Iris pigment epithelial cell (primary cell): ENCODE results near the gene HNRNPLL.

Experiments
- DNase-seq: peaks from one replicate; pipeline ENCODE4 v3.0.0-alpha.2; 2011; ENCODE audit warnings: low read depth

HNRNPLL gene

DNA sequence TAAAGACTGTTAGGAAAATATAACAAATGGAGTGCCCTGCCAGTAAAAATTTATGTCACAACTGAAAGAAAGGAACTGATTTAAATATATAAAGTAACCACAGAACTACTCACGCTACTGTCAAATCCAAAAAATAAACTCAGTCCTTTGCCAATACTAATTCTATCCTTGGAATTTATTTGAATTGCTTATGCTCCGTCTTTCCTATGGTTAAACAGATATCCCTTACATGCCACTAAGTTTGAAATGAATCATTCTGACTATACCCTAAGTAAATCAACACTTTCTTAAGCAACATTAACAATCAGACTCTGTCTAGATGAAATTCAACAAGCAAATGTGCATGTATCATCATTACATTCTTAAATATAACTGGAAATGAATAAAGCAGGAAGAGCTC is 9.8 kb downstream of the HNRNPLL start:
- DNase-seq: peak; percentile 70

DNA sequence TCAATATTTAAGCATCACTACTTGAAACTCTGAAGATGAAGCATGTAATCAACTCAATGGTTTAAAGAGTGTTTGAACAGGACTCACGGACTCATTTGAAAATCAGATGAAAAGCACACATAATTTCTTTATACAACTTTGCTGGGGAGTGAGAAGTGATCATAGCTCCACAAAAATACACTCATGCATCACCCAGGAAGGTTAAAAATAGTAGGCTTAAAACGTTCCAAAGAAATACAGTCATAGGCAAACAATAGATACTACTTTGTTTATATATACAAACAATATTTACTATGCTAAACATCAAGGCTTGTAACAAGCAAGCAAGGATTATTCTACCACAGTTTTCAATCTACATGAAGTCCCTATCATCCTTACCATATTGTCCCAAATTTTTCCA is 11.6 kb downstream of the HNRNPLL start:
- no peak for DNase-seq

- DNase-seq: no peak
Measured at GRCh38 chr2:38590053-38590452, 12.7 kb downstream of the HNRNPLL start.

DNA sequence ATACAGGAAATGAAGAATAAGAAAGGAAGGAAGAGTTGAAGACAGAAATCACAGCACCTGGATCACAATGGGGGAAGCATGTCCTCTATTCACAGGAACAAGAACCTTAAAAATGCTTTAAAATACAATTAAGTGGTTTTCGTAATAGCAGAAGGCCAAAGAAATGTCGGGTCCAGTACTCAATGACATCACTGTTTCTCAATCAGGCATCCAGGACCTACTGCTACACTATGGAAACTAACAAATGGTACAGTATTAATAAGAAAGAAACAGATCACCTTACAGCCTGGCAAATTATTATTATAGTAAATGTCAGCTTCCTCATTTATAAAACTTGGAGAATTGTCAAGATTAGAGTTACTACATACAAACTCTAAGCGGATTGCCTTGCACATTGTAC is 15.8 kb downstream of the HNRNPLL start:
- peak; percentile 81 for DNase-seq

- DNase-seq: no peak
Measured at GRCh38 chr2:38584881-38585280, 17.8 kb downstream of the HNRNPLL start.

GRCh38 chr2:38583994-38584393 is 18.7 kb downstream of the HNRNPLL start:
- no peak for DNase-seq

- no peak for DNase-seq
Measured at GRCh38 chr2:38583524-38583923, 19.2 kb downstream of the HNRNPLL start.

GRCh38 chr2:38581193-38582147 is 21.3 kb downstream of the HNRNPLL start:
- DNase-seq: peak; percentile 78

GRCh38 chr2:38580115-38580636 is 22.6 kb downstream of the HNRNPLL start:
- DNase-seq: no peak

DNA sequence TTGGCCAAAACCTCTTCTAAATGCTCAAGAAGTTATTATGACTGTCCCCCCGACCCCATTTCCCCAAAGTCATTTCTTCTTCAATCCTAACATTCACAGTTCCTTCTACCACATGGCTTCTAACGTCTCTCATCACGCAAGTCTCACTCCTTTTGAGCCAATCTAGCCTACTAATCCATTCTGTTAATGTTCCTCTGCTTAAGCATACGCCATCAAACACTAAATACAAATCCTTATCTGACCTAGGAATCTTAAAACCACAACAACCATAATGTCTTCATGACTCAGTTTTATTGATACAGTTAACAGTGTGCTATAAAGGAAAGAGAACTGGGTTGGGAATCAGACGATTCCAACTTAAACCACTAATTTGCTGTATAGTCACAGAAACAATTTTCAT is 23.9 kb downstream of the HNRNPLL start:
- no peak for DNase-seq

- no peak for DNase-seq
Measured at GRCh38 chr2:38574278-38574677, 28.4 kb downstream of the HNRNPLL start.

- DNase-seq: peak; percentile 90
Measured at GRCh38 chr2:38572167-38572566, 30.6 kb downstream of the HNRNPLL start.

DNA sequence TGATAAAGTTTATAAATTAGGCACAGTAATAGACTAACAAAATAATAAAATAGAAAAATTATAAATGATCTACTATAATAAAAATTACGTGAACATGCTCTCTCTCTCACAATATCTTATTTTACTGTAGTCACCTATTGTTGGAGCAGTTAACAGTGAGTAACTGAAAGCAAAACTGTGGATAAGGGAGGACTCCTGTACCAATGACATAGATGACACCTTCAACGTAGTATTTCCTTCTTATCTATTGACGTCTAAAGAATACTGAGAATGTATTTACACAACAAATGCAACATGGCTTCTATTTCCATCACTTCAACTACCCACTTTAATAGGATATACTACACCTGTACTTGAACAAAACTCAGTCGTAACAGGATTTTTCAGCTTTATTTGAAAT is 31.5 kb downstream of the HNRNPLL start:
- no peak for DNase-seq

GRCh38 chr2:38568724-38569436 is 33.8 kb downstream of the HNRNPLL start:
- DNase-seq: no peak

DNA sequence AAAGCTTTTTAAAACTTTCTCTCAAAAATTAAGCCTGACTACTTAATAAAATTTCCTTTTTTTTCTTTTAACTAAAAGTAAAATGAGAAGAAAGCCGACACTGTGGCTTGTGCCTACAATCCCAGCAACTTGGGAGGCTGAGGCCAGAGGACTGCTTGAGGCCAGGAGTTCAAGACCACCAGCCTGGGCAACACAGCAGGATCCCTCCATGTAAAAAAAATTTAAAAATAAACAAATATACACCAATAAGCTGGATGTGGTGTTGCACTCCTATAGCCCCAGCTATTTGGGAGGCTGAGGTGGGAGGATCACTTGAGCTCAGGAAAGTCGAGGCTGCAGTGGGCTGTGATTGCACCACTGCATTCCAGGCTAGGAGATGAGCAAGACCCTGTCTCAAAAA is 37.4 kb downstream of the HNRNPLL start:
- DNase-seq: no peak

GRCh38 chr2:38561691-38562090 is 41.0 kb downstream of the HNRNPLL start:
- no peak for DNase-seq

DNA sequence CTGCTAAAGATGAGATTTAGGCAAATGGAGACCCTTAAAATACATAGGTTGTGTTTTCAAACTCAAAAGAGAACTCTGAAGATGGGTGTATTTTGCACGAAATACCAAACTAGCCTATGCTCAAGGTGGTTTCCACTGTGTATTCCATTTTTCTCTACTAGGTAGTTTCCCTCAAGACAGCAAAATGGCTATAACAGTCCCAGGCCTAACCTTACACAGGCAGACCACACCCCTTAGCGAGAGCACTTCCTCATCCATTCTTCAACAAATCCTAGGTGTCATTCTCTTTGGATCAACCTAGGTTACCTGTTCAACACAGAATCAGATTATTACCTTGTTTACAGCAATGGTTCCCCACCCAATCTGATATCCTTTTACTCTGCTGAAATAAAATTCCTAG is 42.6 kb downstream of the HNRNPLL start:
- DNase-seq: no peak

GRCh38 chr2:38557981-38558380 is 44.7 kb downstream of the HNRNPLL start:
- no peak for DNase-seq

DNA sequence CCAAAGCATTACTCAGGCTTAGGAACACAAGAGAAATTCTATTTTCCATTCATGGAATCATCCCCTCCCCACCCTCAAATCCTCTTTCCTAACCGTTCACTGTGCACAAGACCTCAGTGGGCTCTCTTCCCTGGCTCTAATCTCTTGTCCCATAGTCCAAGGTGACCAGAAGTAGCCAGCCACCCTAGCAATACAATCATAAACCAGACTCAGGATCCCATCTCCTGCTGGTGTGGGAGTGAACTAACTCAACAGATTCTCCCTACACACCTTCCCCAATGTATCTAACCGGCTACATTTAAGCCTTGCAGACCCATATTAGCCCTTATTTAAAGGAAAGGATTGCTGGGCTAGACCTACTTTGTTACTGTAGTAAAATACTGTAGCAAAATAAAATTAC is 45.5 kb downstream of the HNRNPLL start:
- DNase-seq: no peak

DNA sequence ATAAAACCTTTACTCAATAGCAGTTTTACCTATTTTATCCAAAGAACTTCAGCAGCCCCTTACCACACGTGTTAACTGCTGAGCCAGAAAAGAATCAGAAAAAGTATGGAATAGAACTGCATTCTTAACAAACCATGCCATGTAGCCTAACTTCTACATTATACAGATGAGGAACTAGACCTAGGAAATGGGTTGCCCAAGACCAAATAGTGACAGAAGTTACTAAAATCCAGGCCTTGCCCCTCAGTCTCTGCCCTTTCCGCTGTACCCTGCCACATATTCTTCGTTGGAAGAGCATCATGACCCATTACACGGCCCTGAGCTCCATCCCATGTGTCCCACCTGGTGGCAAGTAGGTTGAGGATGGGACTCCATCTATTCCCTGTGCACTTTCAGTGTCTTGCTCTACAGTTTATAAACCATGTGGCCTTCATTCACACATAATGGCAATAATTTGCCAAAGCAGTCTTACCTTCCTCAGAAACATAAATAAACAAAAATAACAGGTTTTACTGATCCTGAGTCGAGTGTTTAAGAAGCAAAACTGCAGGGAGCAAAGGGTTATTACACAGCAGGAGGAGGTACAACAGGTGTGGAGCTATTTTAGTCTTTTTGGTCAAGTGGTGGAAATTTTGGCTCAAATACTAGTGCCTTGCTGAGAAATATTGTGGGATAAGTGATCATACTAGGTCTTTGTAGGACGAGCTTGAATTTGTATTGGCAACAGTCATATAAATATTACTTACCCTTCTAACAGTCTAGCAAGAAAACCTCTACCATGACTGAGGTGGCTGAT is 46.5 kb downstream of the HNRNPLL start:
- DNase-seq: no peak

DNA sequence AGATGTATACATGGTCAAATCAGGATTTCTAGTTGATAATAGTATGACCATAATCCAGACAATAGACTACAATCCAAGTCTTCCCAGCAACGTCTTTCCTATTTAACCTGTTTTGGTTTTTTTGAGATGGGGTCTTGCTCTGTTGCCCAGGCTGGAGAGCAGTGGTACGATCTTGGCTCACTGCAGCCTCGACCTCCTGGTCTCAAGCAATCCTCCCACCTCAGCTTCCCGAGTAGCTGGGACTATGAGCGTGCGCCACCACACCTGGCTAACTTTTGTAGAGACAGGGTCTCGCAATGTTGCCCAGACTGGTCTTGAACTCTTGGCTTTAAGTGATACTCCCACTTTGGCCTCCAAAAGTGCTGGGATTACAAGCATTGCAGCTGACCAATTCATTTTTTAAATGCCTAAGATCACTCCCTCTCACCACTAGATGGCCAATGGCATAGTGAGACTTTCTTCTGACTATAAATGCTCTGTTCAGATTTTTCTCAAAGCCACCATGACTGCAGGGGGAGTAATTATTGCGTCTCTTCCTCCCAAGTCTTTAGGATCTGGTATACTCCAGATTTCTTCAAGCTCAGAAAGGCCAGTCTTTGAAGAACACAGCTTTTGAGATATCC is 47.6 kb downstream of the HNRNPLL start:
- DNase-seq: peak; percentile 46

DNA sequence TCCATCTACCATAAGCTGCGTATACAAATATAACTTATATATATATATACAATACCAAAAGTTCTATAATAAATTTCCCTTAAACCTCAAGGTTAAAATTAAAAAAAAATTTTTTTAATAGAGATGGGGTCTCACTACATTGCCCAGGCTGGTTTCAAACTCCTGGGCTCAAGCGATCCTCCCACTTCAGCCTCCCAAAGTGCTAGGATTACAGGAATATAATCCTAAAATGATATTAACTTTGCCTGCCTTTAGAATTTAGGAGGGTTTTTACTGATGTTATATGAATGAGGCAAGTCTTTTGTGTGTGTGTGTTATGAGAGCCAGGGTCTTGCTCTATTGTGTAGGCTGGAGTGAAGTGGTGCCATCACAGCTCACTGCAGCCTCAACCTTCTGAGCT is 49.2 kb downstream of the HNRNPLL start:
- DNase-seq: no peak
